ENCODE data around the gene VPS16.

- TF ChIP-seq, protein P1, sequence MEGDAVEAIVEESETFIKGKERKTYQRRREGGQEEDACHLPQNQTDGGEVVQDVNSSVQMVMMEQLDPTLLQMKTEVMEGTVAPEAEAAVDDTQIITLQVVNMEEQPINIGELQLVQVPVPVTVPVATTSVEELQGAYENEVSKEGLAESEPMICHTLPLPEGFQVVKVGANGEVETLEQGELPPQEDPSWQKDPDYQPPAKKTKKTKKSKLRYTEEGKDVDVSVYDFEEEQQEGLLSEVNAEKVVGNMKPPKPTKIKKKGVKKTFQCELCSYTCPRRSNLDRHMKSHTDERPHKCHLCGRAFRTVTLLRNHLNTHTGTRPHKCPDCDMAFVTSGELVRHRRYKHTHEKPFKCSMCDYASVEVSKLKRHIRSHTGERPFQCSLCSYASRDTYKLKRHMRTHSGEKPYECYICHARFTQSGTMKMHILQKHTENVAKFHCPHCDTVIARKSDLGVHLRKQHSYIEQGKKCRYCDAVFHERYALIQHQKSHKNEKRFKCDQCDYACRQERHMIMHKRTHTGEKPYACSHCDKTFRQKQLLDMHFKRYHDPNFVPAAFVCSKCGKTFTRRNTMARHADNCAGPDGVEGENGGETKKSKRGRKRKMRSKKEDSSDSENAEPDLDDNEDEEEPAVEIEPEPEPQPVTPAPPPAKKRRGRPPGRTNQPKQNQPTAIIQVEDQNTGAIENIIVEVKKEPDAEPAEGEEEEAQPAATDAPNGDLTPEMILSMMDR (IDR thresholded peaks at IDR 0.05), result no peak
- TF ChIP-seq EP300 (IDR thresholded peaks at IDR 0.05), result no peak
- no peak for TF ChIP-seq POLR2AphosphoS5 (IDR thresholded peaks at IDR 0.05)
Observed at GRCh38 chr20:2820084-2820895, 20.3 kb upstream of the VPS16 start.
